ENCODE results near the gene GALT.
"Not testable (repeated sequence)": the region's sequence is repeated elsewhere in the genome, so short reads cannot be mapped to it uniquely, and the experiment has no call there.

GALT gene

GRCh38 chr9:34627716-34628655, 18.5 kb upstream of the GALT start:
- DNase-seq = no peak

DNA sequence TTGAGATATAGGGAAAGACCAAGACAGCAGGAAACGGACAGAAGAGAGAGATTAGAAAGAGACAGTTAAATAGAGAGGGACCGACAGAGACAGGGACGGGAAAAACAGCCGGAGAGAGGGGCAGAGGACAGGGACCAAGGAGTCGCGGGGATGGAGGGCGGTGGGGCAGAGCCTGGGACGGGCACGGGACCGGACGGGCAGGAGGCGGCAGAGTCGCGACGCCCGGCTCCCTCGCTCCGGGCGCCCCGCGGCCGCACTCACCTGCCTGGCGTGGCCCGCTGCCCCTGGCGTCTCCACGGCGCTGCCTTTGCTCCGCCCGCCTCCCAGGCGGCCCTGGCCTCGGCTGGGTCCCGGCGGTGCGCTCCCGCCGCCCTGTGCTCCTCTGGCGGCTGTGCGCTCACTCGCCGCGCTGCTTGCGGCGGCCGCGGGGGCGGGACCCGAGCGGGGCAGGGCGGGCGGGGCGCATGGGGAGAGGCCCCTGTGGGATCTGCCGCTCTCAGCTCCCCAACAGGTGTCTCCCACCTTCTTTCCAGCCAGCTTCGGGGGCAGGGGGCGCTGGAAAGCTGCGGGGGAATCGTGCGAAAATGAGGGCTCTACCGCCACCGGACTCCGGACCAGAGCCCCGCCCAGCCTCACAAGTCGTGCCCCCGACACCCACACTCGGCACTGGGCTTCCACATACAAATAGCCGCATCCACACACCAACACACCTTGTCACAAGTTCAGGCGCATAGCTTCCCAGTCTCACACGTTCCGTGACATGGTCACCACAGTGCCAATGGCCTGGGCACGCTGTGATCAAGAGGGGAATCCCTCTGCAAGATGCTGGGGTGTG, 17.6 kb upstream of the GALT start, which contains the start of gene ARID3C:
TSS of gene ARID3C (minus strand) at position 411 of the 835 bp plus-strand sequence. CDS start 1,052 bp downstream, outside the sequence.
- DNase-seq = no peak

- DNase-seq = no peak
These were observed 17.0 kb upstream of the GALT start for GRCh38 chr9:34629491-34629808.

- no peak for DNase-seq
These were observed 15.9 kb upstream of the GALT start for GRCh38 chr9:34630402-34631154.

DNA sequence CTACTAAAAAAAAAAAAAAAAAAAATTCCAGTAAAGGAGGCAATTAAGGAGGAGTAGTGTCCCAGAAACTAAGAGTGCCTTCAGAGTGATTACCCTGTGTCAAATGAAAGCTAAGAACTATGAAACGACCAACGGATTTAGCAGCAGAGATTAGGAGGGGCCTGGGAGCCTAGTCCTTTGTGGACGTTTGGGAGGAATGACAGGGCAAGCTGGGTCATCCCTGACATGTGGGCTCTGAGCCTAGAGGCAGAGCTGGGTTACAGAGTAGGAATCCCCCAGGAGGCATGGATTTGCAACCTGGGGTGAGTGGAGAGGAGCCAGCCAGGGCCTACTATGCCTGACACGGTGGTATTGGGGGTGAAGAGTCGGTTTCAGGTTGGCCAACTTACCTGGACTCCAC, 13.3 kb upstream of the GALT start:
- DNase-seq = no peak

GRCh38 chr9:34633851-34634550, 12.5 kb upstream of the GALT start:
- no peak for DNase-seq

DNA sequence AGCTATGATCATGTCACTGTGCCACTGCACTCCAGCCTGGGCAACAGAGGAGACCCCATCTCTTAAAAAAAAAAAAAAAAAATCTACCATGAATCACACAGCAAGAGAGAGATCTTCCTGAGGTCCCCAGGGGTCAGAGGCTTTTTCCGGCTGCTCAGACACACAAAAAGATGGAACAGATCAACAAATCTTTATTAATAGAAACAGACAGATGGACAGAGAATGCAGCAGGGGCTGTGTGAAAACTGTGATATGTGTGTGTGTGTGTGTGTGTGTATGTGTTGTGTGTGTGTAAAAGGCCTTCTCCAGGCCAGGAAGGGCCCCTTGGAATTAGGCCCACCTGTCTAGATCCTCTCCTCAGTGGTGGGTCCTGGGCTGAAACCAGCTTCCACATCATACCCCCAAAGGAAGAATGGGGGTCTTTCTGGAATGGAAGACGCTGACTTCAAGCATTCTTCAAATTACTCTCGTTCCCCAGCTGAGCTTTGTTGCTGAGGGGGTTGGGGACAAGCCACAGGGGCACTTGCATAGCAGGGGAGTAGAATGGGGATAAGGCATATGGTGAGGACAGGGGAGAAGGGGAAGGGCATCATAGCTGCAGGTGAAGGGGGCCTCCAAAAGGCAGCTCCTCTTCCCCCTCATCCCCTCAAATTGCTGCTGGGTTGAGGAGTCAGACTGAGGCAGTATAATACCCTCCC, 11.8 kb upstream of the GALT start:
- no peak for DNase-seq

- no peak for DNase-seq
These were observed 10.9 kb upstream of the GALT start for GRCh38 chr9:34635556-34635955.

DNA sequence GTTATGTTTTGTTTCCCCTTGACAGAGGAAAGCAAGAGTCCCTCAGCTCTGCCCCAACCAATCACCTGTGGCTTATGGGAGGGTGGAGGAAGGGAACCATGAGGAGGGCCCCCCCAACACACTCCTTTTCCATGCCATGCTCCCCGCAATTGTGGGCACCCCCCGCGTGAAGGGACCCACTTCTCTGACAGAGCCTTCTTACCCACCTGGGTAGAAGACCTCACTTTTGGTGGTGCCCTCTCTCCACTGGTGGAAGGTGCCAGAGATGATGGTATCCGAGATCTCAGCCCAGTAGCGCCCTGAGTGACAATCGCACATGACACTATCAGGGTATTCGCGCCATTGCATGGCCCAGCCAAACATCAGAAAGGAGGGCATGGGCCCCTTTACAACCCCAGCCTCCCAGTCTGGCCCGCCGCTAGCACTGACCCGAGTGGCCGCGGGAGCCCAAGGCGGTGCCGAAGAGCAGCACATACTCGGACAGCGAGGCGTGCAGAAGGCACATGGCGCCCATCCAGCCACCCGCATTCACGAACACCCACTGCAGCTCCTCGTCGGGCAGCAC, 9.6 kb upstream of the GALT start:
- no peak for DNase-seq

DNA sequence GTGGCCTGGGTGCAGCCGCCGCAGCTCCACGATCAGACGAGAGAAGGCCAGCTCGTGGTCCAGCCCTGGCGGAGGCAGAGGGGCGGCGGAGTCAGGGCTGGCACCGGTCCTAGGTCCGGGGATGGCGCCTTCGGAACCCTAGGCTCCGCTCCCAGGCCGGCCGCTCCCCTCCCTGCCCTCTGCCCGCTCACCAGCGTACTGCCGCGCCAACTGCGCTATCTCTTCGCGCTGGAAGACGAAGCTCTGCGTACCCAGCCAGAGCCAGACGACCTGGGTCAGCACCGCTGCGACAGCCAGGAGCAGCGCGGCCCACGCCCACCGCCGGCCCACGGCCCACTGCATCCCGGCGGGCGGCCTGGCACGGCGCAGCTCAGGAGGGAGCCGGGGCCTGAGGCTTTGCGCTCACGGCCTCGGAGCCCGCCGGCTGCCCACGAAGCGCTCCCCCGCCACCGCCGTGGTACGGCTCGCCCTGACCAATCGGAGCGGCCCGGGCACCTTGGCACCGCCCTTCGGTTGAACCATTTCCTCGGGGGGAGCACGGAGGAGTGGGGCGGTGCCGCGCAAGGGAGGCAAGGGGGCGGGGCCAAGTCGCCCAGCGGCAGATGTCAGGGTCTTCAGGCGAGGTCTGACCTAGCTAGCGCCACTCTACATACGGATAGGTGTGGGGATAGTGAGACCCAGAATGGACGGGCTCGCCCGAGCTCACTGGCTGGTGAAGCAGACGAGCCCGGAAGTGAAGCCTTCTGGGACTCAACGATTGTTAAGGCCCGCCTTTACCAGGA, 8.9 kb upstream of the GALT start, which contains the start of gene SIGMAR1:
TSS of gene SIGMAR1 (minus strand) at position 432 of the 782 bp plus-strand sequence. CDS start at position 342, 90 bp downstream.
- peak; percentile 66 for DNase-seq

DNA sequence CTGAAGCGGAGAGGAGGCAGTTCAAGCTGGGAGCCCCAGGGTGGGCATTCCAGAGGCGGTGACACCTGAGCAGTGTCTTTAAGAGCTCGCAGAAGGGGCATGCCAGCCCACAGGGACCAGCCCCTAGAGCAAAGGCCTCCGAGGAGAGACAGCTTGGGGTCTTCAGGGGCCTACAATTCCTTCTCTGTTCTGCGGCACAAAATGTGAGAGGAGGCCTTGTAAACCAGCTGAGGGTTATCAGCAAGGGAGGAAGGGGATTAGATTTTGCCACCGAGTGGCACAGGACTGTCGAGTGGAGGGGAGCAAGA, 8.4 kb upstream of the GALT start:
- DNase-seq = no peak

DNA sequence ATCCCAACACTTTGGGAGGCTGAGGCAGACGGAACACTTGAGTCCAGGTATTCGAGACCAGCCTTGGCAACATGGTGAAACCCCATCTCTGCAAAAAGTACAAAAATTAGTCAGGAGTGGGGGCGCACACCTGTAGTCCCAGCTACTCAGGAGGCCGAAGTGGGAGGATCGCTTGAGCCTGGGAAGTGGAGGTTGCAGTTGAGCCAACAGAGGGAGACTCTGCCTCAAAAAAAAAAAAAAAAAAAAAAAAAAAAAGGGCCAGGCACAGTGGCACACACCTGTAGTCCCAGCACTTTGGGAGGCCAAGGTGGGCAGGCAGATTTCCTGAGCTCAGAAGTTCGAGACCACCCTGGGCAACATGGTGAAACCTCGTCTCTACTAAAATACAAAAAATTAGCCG, 7.2 kb upstream of the GALT start:
- not testable (repeated sequence) for DNase-seq

DNA sequence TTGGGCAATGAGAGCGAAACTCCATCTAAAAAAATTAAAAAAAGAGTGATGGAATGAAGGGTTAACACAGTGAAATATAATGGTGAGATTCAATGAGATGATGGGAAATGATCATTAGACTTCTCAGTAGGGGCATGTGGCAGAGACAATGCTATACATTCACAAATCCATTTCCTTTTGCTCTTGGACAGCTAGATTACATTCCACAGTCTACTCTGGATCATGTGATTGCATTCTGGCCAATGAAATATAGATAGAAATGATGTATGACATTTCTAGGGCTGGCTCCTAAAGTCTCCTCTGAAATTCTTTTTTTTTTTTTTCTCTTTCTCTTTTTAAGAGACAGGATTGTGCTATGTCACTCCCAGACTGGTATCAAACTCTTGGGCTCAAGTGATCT, 3.8 kb upstream of the GALT start:
- no peak for DNase-seq

- DNase-seq = no peak
These were observed 1.6 kb upstream of the GALT start for GRCh38 chr9:34644766-34645314.

DNA sequence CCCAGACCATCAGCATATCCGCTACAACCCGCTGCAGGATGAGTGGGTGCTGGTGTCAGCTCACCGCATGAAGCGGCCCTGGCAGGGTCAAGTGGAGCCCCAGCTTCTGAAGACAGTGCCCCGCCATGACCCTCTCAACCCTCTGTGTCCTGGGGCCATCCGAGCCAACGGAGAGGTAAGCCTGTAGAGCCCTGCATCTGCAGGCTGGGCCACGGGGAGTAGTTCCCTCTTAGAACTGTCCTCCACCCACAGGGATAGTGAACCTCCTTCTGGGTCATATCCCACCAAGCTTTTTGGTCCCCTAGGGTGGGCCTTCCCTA, 569 bp downstream of the GALT start:
- DNase-seq = no peak

DNA sequence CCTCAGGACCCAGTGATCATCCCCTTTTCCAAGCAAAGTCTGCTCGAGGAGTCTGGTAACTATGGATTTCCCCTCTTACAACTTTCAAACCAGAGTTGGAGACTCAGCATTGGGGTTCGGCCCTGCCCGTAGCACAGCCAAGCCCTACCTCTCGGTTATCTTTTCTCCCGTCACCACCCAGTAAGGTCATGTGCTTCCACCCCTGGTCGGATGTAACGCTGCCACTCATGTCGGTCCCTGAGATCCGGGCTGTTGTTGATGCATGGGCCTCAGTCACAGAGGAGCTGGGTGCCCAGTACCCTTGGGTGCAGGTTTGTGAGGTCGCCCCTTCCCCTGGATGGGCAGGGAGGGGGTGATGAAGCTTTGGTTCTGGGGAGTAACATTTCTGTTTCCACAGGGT, 1.2 kb downstream of the GALT start:
- no peak for DNase-seq

DNA sequence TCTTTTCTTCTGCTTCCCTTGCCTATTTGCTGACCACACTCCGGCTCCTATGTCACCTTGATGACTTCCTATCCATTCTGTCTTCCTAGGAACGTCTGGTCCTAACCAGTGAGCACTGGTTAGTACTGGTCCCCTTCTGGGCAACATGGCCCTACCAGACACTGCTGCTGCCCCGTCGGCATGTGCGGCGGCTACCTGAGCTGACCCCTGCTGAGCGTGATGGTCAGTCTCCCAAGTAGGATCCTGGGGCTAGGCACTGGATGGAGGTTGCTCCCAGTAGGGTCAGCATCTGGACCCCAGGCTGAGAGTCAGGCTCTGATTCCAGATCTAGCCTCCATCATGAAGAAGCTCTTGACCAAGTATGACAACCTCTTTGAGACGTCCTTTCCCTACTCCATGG, 2.2 kb downstream of the GALT start:
- no peak for DNase-seq

- no peak for DNase-seq
These were observed 4.3 kb downstream of the GALT start for GRCh38 chr9:34650816-34651215.

DNA sequence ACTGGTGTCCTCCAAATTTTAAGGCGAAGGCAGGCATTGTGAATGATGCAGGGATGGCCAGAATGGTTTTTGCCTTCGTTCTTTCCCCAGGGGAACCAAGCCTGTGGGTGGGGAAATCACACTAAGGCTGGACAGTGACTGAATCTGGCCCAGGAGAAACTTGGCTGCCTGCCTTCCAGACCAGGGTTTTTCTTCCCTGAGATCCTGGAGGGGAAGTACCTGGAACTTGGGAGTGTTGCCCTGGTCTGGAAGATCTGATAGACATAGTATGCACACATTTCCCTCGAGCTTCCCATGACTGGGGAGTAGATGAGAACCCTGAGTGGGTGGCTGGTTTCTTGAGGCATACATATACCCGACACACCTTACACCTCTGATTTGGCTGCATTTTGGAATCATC, 4.8 kb downstream of the GALT start:
- DNase-seq = no peak

DNA sequence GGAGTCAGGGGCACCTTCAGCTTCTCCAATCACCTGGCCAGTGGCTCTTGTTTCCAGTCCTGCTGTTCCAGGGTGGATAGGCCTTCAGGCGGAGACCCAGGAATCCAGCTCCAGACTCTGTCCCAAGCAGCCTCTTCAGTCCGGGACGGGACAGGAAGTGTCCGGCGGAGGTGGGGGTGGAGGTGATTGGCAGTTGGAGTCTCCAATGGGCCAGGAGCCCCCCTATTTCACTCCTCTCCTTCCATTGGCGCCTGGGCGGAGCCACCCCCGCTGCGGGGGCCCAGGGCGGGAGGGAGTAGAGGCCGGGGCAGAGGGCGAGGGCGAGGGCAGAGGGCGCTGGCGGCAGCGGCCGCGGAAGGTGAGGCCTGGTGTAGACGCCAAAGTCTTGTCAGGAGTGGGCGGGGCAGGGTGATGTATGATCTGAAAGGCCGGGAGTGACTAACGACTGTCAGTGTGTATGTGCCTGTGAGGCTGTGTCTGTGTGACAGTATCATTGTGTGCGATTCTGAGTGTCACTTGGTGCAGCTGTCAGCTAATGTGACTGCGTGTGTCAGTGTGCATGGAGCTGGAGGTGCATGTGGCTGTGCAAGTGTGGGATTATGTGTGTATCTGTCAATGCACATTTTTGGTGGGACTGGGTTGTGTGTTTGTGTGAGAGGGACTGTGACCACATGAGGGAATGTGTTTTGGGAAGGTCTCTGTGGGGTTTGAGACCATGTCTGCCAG, 5.6 kb downstream of the GALT start, which contains the start of gene IL11RA:
TSS of gene IL11RA (plus strand) at position 310 of the 726 bp plus-strand sequence. CDS start 3,033 bp downstream, outside the sequence.
- no peak for DNase-seq

Data from amniotic stem cell (primary cell).